NCI-H1694 (cell line): ENCODE measurements around the gene RAMACL.

Experiments
- DNase-seq: peaks from one replicate; lab custom pipeline; 2025; lab: John Stamatoyannopoulos, UW

RAMACL gene

DNA sequence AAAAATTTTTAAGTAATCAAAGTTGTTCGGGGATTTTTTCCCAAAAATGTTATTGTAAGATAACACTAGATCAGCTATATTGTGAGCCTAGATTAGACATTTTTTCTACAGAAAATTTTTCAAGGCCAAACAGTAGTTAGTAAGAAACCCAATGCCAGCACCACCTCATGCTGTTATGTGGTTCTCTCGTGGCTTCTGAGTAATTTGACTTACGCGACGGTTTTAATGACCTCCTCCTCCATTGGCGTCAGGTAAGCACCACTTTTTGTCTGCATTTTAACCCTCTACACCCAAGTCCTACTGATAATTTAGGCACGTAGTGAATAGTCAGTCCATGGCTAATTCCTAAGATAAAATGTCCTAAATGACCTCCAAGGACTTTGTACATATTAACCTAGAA, 30.9 kb upstream of the RAMACL start:
- DNase-seq, result no peak

DNA sequence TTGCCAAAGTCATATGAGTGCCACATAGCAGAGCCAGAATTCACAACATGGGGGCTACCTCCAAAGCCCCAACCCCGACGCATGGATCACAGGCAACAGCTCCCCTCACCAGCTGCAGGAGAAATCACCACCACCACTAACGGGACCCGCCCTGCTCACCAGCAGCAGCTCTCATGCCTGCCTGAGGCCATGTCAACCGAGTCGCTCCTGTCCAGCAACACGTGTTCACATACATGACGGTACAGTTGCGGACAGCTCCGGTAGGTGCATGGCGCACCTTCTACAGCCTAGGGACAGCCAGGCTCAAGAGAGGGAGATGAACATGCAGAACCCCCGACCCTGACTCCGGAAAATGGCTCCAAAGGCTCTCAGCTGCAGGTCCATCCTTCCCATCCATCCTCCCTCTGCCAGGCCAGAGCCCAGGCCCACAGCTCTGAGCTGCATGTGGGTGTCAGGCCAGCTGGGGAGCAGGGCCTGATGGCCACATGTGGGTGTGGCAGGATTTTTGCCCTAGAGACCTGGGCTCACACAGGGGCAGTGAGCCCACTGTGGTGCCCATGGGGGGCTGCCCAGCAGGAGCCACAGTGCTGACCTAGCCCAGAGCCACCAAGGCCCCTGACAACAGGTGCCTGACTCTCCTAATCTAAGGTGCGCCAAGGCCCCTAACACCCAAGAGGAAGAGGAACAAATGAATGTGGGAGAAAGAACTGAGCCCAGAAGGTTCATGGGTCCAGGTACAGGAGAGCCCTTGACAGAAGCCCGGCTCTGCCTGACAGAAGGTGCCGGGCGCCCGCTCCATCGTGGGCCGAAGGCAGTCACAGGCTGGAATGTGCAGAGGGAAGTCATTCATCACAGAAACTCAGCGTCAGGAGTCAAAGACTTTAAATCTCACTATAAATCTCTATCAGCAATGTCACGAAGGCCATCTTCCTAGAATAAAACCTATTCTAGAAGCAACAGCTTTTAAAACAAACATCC, 30.1 kb upstream of the RAMACL start:
- no peak for DNase-seq

DNA sequence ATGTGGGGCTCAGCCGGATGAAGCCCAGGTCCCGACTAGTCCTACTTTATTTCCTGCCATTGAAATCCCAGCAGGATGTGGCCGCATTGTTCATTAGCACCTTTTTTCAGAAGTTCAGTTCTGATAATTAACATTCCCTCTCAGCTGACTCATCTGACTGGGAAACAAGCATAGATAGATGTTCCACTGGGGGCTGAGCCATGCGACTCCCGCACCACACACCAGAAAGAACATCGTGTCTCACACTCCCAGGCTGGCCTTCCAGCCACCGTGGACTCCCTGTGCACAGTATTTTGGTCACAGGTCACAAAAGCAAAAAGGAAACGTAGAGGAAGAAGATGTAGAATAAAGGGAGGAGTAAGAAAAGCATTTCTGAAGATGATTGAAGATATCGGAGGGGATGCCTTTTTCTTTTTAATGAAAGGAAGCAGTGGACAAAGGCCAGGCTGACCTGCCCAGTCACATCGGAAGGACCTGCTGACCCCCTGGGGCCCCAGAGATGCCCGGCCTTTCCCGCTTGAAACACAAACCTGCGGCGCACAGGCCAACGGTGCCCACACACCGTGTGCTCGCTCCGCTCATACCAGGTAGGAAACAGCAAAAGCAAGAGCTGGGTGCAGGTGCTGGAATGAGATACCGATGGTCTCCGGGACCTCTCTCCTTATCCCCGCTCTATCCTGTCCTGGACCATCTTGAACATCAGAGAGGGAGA, 28.7 kb upstream of the RAMACL start:
- DNase-seq, result no peak

DNA sequence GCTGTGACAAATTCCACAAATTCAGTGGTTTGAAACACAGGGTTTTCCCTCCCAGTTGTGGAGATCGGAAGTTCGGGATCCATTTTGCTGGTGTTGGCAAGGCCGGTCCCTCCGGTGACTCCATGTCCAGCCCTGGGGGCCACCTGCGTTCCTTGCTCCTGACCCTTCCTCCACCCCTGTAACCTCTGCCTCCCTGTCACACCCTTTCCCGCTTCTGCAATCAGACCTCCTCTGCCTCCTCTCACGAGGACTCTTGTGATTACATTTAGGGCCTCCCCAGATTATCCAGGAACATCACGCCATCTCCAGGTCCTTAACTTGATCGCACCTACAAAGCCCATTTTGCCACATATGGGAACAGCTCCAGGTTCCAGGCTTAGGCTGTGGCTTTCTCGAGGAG, 28.1 kb upstream of the RAMACL start:
- DNase-seq, result no peak

DNA sequence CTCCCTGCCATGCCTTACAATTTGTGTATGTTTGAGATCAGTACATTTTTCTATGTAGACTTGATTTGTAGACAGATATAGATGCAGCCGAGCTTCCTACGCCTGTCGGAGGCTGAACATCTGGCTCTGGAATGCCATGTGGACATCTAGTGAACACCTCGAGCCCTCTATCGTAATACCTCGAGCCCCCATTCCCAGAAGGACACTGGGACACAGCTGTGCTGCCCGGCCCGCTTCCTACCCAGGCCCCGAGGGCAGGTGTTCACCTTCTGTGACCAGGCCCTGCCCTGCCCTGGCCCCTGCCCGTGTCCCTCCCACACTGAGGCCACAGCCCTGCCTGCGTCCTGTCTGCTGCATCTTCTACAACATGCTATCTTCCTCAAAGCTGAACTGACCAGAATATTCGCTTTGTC, 27.7 kb upstream of the RAMACL start:
- no peak for DNase-seq

DNA sequence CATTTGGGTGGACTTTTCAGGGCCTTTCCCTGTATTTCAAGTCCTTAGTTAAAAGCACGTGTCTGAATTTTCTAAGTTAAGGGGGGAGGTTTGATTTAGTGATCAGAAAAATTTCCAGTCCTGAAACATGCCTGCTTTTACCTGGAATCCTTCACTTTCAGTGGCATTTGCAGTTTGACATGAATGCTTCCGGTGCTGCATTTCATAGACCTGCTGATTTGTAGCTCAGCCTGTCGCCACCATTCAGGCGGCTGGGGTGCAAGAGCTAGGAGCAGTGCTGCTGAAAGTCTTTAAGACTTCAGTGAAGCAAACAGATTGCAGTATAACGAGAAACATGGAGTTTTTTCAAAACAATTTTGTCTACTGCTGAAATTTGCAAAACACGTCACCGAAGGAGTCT, 26.5 kb upstream of the RAMACL start:
- DNase-seq, result no peak

DNA sequence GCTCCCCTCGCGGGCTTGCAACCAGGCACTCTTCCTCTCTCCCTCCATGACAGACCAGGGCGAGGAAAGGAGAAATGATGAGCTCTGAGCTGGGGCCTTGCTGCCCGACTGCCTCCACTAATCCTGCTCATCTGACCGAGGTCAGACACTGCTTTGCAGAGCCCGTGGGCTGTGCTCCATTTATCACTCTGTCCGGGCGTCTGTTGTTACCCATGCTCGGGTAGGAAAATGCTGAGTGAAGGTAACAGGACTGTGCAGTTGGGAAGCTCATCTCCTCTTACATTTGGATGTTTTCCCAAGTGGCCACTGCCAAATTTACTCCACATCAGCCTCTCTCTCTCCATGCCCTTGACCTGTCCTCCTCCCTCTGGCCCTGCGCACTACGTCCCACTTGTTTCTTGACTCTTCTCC, 26.0 kb upstream of the RAMACL start:
- no peak for DNase-seq

DNA sequence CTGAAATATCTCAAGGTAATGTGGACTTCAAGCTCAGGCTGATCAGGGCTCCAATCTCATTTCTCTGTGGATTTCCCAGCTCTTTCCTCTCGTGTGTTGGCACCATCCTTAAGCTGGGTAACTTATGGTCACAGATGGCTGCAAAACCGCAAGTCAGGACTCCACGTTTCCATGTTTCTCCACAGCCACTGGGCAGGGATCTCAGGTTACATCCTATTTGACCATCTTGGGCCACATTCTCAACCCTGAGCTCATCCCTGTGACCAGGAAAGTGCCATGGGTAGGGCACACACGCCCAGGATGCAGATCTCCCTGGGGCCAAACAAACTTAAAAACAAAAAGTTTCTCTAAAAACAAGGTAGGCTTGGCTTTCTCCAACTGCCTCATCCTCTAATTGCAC, 25.2 kb upstream of the RAMACL start:
- DNase-seq, result no peak

DNA sequence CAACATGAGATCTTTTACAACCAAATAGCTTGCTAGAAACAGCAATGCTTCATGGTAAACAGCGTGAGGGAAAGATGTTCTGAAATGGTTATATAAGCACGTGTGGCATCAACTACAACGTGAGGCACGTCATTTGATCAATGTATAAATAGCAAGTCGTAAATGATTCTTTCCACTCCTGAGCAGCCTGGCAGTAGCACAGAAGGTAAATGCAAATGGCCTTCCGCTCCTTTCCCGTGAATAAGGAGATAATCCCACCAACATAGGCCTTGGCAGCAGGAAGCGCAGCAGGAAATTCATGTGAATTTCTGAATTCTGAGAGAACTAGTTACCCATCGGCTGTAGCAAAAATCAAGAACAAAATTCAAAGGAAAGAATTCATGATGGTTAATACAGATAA, 23.6 kb upstream of the RAMACL start:
- DNase-seq, result no peak

DNA sequence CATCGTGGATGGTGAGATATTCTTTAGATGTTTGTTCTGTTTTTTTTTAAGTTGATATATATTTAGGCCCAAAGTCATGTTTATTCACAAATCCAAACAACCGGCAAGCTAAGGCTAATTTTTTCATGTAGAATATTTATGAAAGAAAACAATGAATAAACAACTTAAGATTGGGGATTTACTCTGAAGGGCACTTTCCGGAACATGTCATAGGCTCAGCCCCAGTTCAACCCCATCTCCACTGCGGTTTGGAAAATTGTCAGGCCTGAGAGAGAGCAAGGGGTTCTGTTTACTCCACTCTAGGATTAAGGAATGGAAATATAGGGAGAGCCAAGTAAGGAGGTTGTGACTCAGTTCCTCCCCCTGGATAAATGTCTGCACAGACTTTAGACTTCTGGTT, 22.3 kb upstream of the RAMACL start:
- DNase-seq, result no peak

DNA sequence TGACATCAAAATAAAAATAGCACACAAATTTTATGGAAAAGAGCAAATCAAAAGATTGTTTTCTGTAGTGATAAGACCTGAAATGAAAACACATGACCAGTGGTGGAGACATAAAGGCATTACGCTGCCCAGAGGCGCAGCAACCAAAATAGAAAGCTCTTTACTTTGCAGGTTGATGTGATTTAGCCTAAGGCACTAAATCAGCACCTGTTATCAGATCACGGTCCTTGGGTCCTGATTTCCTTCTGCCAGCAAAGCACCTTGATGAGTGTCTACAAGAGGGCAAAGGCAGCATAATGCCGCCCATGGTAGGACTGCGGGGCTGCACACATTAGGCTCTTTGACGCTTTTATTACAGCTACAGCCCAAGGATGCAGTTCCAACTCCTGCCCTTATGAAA, 19.3 kb upstream of the RAMACL start:
- no peak for DNase-seq

DNA sequence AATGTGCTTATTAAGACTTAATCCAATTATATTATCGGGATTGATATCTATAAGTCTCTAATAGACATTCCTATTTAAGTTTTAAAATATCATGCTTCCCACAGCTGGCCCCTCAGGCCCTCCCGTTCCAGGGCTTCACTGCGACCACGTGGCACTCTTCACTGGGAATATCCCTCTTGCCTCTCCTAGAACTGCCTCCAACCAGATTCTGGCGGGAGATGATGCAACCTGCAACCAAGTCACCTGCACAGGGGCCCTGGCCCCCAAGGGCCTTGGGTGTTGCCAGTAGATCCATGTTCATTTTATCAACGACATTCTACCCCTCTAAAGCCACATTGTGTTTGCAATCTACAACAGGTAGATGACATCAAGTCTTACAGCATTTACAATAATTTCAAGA, 18.4 kb upstream of the RAMACL start:
- no peak for DNase-seq

DNA sequence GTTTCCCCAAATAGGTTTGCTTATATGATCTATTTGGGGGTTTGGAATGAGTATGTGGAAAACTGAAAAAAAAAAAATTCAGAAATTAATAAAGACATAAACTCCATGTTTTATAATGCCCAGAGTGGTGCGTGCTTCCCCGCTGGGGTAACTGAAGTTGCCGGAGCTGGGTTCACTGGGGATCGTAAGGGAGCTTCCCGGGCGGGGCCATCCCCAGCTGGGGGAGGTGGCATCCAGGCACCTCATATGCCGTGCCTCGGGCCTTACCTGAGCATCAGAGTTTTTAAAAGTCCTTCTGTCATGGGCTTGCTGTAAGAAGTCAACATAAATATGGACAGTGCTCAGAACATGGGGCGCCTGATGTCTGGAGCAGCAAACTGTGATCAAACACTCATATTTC, 17.9 kb upstream of the RAMACL start:
- no peak for DNase-seq

DNA sequence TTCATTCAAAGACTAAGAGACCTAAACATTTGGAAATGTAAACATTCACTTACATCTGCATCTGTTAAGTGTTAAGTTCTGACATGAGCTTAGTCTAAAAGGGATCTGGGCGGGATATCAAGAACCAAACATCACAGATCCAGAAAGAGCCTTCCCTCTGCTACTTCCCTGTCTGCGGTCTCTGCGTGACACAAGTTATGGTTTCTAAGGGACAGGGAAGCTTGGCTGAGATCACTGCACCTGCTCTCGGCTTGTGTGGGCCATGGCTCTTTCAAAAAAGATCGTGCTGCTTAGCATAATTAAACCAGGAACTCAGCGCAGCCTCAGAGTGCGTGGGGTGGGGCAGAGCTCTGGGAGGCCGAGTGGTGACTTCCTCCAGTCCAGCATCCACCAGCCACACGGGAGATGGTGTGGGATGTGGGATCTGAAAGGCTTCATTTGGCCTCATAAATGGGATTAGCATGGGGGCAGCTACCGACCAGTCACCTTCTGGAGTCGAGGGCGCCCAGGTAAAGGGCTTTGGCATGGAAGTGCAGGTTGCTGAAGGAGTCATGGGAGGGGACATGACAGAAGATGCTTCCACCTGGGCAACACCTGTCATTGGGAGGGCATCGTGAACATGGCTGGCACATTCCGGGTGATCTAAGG, 16.7 kb upstream of the RAMACL start:
- DNase-seq, result no peak

DNA sequence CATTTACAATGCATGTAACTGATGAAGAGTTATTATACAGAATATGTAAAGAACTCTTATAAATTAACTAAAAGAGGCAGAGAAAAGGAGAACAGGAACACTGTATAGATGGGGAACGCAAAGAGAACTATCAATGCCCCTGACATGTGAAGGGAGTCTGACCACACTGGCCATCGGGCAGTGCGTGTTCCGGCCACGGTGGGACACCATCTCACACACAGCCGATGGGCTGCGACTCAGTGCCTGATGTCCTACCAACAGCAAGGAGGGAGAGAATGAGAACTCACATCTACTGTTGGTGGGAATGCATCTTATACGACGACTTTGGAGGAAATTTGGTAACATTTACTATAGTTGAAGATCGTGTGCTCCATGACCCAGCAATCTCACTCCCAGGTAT, 15.5 kb upstream of the RAMACL start:
- DNase-seq, result no peak

DNA sequence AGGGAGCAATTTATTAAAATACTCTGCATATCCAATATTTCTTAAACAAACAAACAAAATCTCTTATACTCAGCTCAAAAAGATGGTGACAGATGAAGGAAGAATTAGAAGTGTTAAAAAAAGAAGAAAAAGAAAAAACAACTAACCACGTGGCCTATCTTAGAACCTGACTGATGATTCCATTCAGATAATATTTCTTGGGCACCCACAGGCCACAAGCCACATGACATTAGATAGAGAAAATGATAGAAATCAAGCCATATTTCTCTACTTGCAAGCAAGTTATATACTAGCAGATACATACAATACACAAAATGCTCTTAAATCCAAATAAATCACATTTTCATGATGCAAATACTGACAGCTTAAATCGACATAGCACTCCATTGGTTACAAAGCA, 14.5 kb upstream of the RAMACL start:
- DNase-seq, result no peak

DNA sequence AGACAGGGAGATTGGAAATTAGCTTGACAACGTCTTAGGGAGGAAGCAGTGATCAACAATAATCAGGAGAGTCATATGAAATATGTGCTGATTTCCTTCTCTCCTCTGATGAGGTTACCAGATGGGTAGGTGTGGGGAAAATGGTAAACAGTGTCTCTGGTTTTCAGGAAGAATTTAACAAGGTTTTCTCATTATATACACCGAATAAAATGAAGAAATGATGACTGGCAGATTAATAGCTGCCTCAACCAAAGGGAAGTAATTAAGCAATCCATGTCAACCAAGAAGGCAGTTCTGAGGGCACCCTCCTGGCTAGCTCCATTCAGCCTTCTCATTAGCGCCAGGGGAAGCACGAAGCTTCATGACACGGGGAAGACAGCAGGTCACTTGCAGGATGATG, 12.7 kb upstream of the RAMACL start:
- DNase-seq, result no peak

DNA sequence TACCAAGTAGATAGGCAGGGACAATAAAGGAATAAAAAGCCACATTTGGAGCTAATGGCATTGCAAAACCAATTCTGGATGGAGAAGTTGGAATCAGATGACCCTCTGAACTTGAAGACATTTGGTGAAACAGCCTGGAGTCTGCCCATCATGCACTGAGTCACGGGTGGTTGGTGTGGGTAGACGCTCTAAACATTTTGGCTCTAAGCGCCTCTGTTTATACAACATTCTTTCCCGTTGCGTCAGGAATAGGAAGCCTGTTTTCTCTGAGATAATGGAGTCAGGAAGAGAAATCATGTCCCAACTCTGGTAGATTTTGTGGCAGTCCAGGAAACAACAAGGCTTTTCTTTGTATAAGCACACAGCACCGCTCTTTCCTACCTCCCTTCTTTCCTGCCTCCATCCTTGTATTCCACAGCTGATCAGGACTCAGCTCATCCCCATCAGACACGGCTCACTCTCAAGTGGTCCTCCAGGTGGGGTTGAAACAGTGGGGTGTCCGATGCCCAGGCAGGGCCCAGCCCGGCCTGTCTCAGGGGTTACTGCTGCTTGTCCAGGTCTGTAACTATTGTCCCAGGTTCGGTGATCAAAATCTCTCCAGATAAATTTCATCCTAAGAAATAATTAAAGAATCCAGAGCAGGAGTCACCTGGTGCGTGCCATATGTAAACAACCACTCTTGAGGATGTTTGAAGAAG, 12.1 kb upstream of the RAMACL start:
- no peak for DNase-seq

DNA sequence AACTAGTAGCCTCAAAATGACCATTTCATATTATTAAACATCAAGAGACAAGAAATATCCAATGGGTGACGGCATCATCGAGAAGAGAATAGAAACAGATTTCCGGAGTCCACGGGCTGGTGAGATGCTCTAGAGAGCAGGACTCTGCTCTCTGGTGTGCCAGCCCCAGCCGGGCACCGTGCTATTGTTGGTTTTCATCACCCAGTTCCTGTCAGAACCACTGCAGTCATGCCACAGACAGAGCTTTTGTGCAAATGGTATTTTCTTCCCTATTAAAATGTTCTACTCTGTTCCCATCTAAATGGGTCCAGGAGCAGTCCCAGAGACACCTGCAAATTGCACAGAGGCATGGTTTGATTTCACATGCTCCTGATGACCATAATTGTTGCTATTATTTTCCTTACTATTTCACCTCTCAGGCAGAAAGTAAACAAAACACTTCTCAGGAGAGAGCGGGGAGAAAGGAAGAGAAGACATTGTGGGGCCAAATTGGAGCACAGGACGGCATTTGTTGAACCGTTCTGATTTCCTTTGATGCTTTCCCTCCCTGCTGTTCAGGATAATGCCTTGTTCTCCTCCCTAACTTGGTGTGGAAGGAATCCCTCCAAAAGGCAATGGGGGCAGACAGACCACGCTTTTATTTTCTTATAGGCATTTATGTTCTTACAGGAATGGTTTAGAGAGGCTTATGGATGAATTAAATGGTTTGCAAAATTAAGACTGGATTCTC, 11.4 kb upstream of the RAMACL start:
- no peak for DNase-seq

DNA sequence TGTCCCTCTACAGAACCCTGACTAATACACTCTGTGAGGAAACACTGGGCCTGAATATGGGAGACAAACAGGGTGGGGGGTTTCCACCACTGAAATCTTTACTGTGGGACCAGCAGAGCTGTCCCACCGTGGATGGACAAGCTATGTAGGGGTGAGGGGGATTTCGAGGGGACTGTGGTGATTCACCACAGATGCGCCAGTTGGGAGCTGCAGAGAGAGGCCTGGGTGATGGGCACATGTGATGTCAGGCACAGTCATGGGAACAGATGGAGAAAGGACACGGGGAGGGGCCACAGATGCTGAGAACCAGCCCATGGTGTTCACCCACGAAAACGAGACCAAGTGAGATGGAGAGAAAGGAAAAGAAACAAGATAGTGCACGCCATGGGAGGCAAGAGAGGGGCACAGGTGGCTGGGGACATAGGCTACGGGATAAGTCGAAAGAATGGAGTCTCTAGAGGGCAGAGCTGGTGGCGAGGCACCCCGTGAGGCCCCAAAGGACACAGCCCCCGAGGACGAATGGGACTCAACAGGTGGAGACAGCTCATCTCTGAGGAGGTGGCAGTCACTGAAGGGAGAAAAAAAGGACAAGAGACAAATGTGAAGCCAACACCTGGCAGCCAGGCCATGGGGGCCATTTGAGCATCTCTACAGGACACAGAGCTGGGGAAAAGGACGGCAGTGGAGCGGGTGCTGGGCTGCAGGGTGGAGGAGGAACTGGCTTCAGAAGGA, 10.5 kb upstream of the RAMACL start:
- DNase-seq, result no peak

DNA sequence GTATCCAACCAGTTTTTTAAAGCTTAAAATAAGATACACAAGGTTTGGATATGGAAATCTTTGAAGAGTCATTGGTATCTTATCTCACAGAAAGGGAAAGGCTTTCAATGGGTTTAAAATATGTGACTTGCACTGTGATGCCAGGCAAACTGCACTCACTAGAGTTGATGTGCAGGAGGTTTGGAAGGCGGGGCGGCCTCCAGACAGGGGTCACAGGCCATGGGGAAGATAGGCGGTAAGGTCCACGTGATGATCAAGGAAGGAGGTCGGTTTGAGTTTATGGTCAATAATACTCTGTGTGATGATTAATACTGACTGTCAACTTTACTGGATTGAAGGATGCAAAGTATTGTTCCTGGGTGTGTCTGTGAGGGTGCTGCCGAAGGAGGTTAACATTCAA, 9.5 kb upstream of the RAMACL start:
- no peak for DNase-seq
